NCI-H146 treated with DMSO at 0.1 percent for 48 hours (cell line): Measurements from ENCODE around the gene FBLN1.
A peak's percentile ranks its signal among the peaks of the same experiment; 100 is the strongest.
"Not testable (repeated sequence)": the region's sequence is repeated elsewhere in the genome, so short reads cannot be mapped to it uniquely, and the experiment has no call there.

ENCODE experiments used
- DNase-seq: peaks from one replicate; lab custom pipeline; 2025; ENCODE audit not compliant: unreplicated experiment; lab: John Stamatoyannopoulos, UW

FBLN1 gene

DNA sequence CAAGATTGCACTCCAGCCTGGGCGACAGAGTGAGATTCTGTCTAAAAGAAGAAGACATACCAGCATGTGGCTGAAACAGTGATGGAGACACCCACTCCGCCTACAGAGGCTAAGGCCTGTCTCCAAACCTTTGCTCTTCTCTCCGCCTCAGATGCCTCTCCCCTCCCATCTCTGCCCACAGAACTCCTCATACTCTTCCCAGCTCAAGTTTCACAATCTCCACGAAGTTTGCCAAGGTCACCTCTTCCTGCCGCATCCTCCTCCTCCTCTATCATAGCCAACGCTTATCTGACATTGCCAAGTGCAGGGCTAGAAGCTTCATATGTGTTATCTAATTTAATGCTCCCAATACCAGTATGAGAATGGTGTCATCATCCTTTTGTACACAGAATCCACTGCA is 25.9 kb upstream of the FBLN1 start:
- no peak for DNase-seq

DNA sequence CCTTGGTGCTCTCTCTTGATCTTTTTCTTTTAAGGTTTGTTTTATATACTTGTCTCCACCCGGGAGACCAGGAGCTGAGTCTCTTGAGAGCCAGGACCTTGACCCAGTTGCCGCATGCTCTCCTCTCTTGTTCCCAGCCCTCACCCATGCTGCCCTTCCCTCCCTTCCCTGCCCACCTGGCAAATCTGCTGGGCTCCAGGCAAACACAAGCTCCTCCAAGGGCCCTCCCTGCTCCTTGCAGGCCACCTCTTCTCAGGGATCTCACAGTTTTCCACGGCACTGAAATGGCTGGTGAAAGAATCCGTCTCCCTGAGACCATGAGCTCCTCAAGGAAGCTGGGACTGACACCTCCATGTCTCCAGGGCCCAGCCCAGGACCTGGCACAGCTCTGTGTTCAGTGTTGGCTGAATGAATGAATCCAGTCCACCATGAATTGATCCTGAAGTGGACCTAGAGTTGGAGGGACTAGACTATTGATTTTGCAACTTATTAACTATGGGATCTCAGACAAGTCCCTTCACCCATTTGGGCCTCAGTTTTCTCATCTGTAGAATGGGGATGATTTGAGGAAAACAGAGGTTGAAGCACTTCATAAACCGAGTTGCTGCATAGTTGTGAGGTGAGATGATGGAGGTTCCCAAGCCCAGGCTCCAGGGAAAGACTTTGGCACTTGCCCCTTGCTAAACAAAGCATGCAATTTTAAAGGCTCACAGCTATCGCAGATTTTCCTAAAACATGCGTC is 25.1 kb upstream of the FBLN1 start:
- DNase-seq: no peak

DNA sequence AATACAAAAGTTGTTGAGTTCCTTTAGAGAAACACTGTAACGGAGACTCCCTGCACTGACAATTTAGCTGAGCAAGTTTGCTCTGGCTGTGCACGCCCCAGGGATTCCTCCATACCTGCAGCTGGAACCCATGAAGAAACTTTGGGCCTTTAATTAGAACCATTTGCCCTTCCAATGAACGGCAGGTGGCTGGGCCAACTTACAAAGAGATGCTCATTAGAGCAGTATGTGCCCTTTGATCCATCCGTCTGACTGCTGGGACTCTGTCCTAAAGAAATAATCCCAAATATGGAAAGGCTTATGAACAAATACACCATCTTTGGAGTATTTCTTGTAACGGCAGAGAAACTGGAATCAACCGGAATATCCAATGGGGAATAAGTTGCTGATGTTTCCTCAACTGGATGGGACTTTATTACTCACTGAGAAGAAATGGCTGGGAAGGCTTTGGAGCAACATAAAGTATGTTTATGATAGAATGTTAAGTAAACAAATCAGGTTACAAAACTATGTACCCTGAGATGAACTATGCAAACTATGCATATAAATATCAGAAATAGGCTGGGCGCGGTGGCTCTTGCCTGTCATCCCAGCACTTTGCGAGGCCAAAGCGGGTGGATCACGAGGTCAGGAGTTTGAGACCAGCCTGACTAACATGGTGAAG is 24.4 kb upstream of the FBLN1 start:
- peak; percentile 30 for DNase-seq

- no peak for DNase-seq
Observed at GRCh38 chr22:45480717-45481116, 22.0 kb upstream of the FBLN1 start.

DNA sequence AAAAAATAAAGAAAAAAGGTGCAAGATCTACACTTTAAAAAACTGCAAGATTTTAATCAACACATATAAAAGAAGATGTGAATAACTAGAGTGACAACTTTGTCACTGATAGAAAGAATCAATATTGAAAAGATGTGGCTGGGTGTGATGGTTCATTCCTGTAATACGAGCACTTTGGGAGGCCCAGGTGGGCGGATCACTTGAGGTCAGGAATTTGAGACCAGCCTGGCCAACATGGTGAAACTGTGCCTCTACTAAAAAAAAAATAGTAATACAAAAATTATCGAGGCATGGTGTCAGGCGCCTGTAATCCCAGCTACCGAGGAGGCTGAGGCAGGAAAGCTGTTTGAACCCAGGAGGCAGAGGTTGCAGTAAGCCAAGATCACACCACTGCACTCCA is 21.0 kb upstream of the FBLN1 start:
- no peak for DNase-seq

GRCh38 chr22:45482169-45482568 is 20.5 kb upstream of the FBLN1 start:
- DNase-seq: no peak

DNA sequence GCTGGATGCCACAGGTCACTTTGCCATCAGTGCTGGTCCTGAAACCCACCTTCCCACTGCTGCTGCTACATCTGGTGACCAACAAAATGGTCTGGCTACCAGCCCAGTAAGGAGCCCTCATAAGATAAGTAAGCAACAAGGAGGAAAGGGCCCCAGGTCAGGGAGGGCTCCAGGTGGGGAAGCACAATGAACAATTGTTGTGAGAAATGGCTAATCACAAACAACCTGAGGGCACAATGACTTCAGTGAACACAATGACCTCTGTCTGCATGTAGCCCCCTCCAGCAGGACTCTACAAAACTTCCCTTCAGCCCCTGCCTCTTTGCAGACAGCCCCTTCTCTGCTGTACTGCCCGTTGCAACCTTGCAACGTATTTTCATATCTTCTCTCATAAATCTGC is 19.4 kb upstream of the FBLN1 start:
- no peak for DNase-seq

- DNase-seq: no peak
Observed at GRCh38 chr22:45483918-45484499, 18.7 kb upstream of the FBLN1 start.

DNA sequence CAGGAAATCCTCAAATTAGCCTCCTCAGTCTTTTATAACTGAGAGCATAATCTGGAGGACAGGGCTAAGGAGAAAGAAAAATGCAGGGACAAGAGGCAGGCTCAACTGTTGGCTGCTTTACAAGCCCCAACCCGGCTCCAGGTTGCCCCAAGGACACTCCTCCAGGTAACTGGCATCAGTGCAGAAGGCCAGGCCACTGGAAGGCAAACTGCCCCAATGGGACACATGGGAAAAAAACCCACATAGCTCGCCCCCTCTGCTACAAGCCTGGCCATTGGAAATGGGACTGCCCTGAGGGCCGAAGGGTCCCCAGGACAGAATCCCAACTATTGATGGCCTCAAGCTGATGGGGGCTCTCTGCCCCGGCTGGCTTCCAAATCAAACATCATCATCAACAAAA is 17.9 kb upstream of the FBLN1 start:
- no peak for DNase-seq

DNA sequence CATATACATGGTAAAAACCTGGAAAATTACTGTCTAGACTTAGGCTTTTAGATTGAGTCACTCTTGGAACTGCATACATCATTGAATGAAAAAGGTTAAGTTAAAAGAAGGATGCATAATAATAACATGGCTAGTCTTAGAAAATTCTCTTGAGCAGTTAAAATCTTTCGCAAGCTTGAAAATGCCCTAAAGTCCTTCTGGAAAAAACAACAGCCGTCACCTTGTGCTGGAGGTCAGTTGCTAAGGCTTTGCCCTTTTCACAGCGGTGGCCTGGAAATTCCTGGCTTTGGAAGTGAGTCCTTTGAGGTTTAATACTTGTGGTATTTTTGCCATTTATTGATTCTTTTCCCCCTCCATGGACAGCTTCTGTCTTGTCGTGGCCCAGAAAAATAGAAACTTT is 17.4 kb upstream of the FBLN1 start:
- DNase-seq: no peak

DNA sequence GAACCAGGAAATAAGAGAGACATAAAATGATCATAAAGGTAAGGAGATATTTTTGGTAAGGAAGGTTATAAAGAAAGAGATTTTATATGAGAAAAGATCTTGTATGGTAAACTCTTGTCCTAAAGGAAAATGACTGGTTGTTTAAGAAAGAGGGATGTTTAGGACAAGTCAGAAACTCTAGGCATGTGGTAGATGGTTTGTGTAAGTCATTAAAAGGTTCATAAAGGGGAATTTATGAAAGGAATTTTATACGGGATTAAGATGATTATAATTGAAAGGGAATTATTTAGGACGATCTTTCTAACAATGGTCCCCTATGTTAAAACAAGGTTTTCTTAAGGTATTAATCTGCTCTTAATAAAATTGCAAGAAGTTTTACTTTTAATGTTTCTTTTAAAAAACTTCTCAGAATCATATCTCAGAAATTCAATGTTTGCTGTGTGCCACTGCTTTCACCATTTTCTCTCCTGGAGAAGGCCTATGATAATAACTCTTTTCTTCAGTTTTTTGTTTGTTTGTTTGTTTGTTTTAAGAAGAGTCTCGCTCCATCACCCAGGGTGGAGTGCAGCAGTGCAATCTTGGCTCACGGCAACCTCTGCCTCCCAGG is 13.8 kb upstream of the FBLN1 start:
- DNase-seq: no peak

- no peak for DNase-seq
Observed at GRCh38 chr22:45490836-45491235, 11.8 kb upstream of the FBLN1 start.

GRCh38 chr22:45491841-45492240 is 10.8 kb upstream of the FBLN1 start:
- DNase-seq: no peak

DNA sequence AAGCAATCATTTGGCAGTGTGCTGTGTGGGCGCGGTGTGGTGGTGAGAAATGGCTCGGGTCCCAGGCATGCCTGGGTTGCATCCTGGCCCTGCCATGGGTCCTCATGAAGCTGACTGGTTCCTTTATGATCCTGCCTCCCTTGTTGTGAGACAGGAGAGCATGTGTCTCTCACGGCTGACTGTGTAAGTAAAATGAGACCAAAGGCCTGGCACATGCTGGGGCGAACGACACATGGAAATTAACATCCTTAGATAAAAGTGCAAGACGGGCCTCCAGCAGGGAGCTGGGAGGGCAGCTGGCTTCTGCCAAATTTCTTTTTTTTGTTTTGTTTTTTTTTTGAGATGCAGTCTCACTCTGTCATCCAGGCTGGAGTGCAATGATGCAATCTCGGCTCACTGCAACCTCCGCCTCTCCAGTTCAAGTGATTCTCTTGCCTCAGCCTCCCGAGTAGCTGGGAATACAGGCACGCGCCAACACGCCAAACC is 9.4 kb upstream of the FBLN1 start:
- DNase-seq: no peak

DNA sequence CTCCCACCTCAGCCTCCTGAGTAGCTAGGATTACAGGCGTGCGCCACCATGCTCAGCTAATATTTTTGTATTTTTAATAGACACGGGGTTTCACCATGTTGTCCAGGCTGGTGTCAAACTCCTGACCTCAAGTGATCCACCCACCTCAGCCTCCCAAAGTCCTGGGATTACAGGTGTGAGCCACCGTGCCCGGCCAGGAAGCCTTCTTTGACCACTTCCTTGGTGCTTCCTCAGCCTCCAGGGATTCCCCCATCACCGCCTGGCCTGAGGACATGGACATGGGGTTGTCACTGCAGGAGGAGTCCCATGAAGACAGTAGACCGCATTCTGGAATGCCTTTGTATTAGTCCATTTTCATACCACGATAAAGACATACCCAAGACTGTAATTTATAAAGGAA is 8.4 kb upstream of the FBLN1 start:
- DNase-seq: not testable (repeated sequence)

DNA sequence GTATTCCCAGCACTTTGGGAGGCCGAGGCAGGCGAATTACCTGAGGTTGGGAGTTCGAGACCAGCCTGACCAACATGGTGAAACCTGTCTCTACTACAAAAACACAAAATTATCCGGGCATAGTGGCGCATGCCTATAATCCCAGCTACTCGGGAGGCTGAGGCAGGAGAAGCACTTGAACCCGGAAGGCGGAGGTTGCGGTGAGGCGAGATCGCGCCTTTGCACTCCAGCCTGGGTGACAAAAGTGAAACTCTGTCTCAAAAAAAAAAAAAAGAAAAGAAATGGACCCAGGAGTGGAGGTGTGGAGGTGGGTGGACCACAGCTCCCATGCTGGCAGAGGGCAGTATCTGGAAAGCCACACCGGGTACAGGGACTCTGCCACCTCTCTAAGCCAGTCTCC is 7.1 kb upstream of the FBLN1 start:
- not testable (repeated sequence) for DNase-seq

DNA sequence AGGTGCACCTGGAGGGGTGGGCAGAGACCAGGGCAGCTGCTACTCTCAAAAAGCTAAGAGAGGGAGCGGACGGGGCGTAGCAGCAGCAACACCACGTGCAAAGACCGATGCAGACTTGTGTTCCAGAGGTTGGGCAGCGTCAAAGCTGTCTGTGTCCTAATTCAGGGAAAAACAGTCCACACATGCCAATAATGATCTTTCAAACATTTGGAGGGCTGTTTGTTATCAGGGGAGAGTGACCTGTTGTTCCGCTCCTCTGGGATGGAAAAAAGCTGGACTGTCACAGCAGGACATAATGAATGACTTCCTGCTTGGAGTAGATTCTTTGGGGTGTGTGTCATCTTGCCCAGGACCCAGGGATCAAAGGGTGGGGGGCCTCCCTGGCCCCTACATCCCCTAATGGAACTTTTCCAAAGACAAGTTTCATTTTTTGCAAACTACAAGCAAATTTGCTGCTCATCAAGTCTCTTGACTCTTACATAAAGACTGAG is 6.2 kb upstream of the FBLN1 start:
- DNase-seq: no peak

- no peak for DNase-seq
Observed at GRCh38 chr22:45497351-45498145, 5.1 kb upstream of the FBLN1 start.

- DNase-seq: no peak
Observed at GRCh38 chr22:45499746-45500145, 2.9 kb upstream of the FBLN1 start.

DNA sequence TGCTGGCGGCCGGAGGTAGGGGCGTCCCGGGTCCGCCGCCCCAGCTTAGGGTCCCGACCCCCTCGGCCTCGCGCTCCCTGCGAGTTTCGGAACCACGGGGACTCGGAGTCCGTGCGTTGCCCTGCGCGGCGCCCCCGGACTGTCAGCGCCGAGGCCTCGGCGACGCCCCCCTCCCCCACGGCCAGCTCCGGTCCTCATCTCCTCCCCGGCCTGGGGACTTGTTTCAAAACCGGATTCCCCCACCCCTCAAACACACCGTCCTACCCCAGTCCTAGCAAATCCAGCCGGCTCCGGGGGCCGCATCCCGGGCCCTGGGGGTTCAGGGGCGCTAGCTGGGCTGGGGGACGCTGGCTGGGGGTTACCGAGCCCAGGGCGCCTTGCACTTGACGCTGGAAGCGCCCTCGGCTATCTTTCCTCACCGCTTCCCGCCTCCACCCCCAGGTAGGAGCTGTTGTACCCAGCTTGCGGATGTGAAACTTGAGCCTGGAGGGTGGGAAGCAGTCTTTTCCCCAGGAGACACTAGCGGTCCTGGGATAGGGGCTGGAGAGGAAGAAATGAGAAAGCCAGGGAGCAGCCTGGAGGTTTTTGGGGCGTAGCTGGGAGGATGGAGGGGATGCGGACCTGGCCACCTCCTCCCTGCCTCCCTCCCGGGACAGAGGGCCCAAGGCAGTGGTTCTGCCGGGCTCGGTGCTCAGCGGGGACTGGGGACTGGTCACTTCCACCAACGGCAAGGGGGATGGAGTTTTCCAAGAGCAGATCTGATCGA is 550 bp downstream of the FBLN1 start:
- DNase-seq: no peak
